ENCODE results near the gene WDR90. TPM values are rescaled to one million over a fixed set of nuclear protein-coding genes. Genes with fewer than 3 reads are reported as not detected.
"Not testable (repeated sequence)": the region's sequence is repeated elsewhere in the genome, so short reads cannot be mapped to it uniquely, and the experiment has no call there.

Gene WDR90
- total and polyA plus RNA-seq, 2 of the 13 experiments (the other 11 are each of a cell fraction or from before 2014, with no cell fraction given): 14.9 to 28.9 TPM

DNA sequence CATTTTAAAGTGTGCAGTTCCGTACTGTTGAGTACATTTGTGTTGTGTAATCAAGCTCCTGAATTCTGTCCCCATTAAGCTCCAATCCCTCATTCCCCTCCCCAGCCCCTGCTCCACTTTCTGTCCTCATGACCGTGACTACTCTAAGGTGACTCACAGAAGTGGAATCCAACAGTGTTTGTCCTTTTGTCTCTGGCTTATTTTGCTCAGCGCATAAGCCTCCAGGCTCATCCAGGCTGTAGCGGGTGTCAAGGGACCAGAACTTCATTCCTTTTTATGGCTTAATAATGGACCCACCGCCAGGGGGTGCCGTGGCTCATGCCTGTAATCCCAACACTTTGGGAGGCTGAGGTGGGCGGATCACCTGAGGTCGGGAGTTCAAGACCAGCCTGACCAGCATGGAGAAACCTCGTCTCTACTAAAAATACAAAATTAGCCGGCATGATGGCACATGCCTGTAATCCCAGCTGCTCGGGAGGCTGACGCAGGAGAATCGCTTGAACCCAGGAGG is 63.6 kb downstream of the WDR90 start (continued):
- TF ChIP-seq MIXL1 (CRISPR knock-in tag; IDR thresholded peaks at IDR 0.05) (0 out of 2 replicates have a peak, but pooled peaks have one; percentile 29), ZNF629 (CRISPR knock-in tag; conservative IDR thresholded peaks at IDR 0.05) (0 out of 2 replicates have a peak, but pooled peaks have one; percentile 4), ZBTB7B (CRISPR knock-in tag; IDR thresholded peaks at IDR 0.05) (0 out of 2 replicates have a peak, but pooled peaks have one; percentile 54), CREB1 (IDR thresholded peaks at IDR 0.05) (0 out of 2 replicates have a peak, but pooled peaks have one; percentile 10), KAT8 (CRISPR knock-in tag; IDR thresholded peaks at IDR 0.05) (0 out of 2 replicates have a peak, but pooled peaks have one; percentile 45), RCOR2 (CRISPR knock-in tag; IDR thresholded peaks at IDR 0.05) (peak; percentile 64; the same call in 1 of the 2 replicates), CEBPG (CRISPR knock-in tag; IDR thresholded peaks at IDR 0.05) (0 out of 2 replicates have a peak, but pooled peaks have one; percentile 22), PATZ1 (CRISPR knock-in tag; IDR thresholded peaks at IDR 0.05) (0 out of 2 replicates have a peak, but pooled peaks have one; percentile 46), KLF16 (CRISPR knock-in tag; IDR thresholded peaks at IDR 0.05) (peak in 1 of 2 experiments; percentile 65; a peak in 2 of 4 replicates), HDAC2 (CRISPR knock-in tag; IDR thresholded peaks at IDR 0.05) (peak; percentile 57; the same call in 1 of the 2 replicates), PITX1 (CRISPR knock-in tag; IDR thresholded peaks at IDR 0.05) (peak; percentile 46; the same call in 1 of the 2 replicates), XRCC5 (optimal IDR thresholded peaks at IDR 0.05; ENCODE audit: low read length) (peak; percentile 18), MIER2 (CRISPR knock-in tag; IDR thresholded peaks at IDR 0.05) (peak; percentile 42; the same call in 1 of the 2 replicates), KDM2A (CRISPR knock-in tag; IDR thresholded peaks at IDR 0.05; ENCODE audit: borderline replicate concordance, low read depth) (peak; percentile 67; the same call in 1 of the 2 replicates), ELF3 (CRISPR knock-in tag; IDR thresholded peaks at IDR 0.05) (peak; percentile 29; the same call in 1 of the 2 replicates), SOX6 (CRISPR knock-in tag; IDR thresholded peaks at IDR 0.05) (peak; percentile 45; the same call in 1 of the 2 replicates), KDM1A (CRISPR knock-in tag; IDR thresholded peaks at IDR 0.05) (peak; percentile 73; the same call in 1 of the 2 replicates), ZNF331 (CRISPR knock-in tag; IDR thresholded peaks at IDR 0.05) (0 out of 2 replicates have a peak, but pooled peaks have one; percentile 12), FOSL1 (CRISPR knock-in tag; IDR thresholded peaks at IDR 0.05; ENCODE audit: borderline replicate concordance) (peak; percentile 63; the same call in 1 of the 2 replicates), SAP130 (CRISPR knock-in tag; IDR thresholded peaks at IDR 0.05; ENCODE audit: low read depth) (peak; percentile 72; the same call in 1 of the 2 replicates), RAD21 (CRISPR knock-in tag; IDR thresholded peaks at IDR 0.05) (peak; percentile 61; the same call in 1 of the 2 replicates), GATAD2A (CRISPR knock-in tag; IDR thresholded peaks at IDR 0.05) (0 out of 2 replicates have a peak, but pooled peaks have one; percentile 18), ZBTB33 (CRISPR knock-in tag; IDR thresholded peaks at IDR 0.05) (peak; percentile 84), HMG20A (CRISPR knock-in tag; IDR thresholded peaks at IDR 0.05; ENCODE audit: borderline replicate concordance) (peak; percentile 31; the same call in 1 of the 2 replicates)
- TF ChIP-seq CREB1 (CRISPR knock-in tag; IDR thresholded peaks at IDR 0.05); SOX6 (IDR thresholded peaks at IDR 0.05): not testable (repeated sequence)
